K562 (cell line): ENCODE results near the gene DYNLT2.

Source experiments
- CBX8 ChIP-seq: fragments of 200-600 bp; sonication (generic); IDR thresholded peaks from 2 replicates; pipeline ENCODE4 v1.6.1; 2012; ENCODE audit warnings: borderline replicate concordance, mixed run types, low read depth, mild to moderate bottlenecking, moderate library complexity, mixed read lengths, low read length, control low read depth, inconsistent platforms; ENCODE audit not compliant: poor library complexity, severe bottlenecking; ENCODE audit errors: extremely low read depth
- CTCF ChIP-seq, 3 experiments: IDR thresholded peaks in 2 of 3; conservative IDR thresholded peaks in 1 of 3; 2 replicates each; pipeline ENCODE4 v1.5.1; 2011 to 2012; ENCODE audit warnings: low read length in 3 of 3, mild to moderate bottlenecking in 3 of 3, control low read depth in 2 of 3, improper control_type of control experiment in 1 of 3, inconsistent platforms in 1 of 3, low read depth in 1 of 3, mixed read lengths in 1 of 3, moderate library complexity in 1 of 3; ENCODE audit not compliant: insufficient read depth in 2 of 3
- EHMT2 ChIP-seq: fragments of 450-650 bp; IDR thresholded peaks from 2 replicates; pipeline ENCODE4 v1.6.1; 2018; ENCODE audit warnings: antibody characterized with exemption
- EZH2 ChIP-seq: IDR thresholded peaks from 2 replicates; pipeline ENCODE4 v1.6.1; 2012; ENCODE audit warnings: low read depth, mild to moderate bottlenecking, inconsistent platforms, low read length, borderline replicate concordance
- FOXA3 ChIP-seq, 2 experiments: fragments of 450-650 bp in 1 of 2; sonication (generic) in 1 of 2; formaldehyde crosslinking; IDR thresholded peaks in 1 of 2; conservative IDR thresholded peaks in 1 of 2; 2 replicates each; pipeline versions ENCODE4 v1.4.0 to v1.8.0; 2020 to 2022; ENCODE audit warnings: mild to moderate bottlenecking in 2 of 2, missing genetic modification reagents in 1 of 2
- POLR2A ChIP-seq: fragments of 450-650 bp; conservative IDR thresholded peaks from 2 replicates; pipeline ENCODE4 v1.6.1; 2016
- SAP30 ChIP-seq: fragments of 200-600 bp; sonication (generic); IDR thresholded peaks from 2 replicates; pipeline ENCODE4 v1.6.1; 2012; ENCODE audit warnings: borderline replicate concordance, low read depth, mild to moderate bottlenecking, moderate library complexity, low read length, control low read depth, inconsistent platforms; ENCODE audit not compliant: insufficient read depth, poor library complexity, severe bottlenecking
- SRSF9 ChIP-seq: fragments of 200-400 bp; formaldehyde crosslinking; IDR thresholded peaks from 2 replicates; pipeline ENCODE4 v1.6.1; 2017; ENCODE audit warnings: low read depth, low read length, borderline replicate concordance
- TGIF2 ChIP-seq: sonication (generic); formaldehyde crosslinking; IDR thresholded peaks from 2 replicates; pipeline ENCODE4 v1.8.1; 2022; ENCODE audit warnings: mild to moderate bottlenecking, missing genetic modification reagents, moderate library complexity
- ZFX ChIP-seq: sonication (generic); formaldehyde crosslinking; IDR thresholded peaks from 2 replicates; pipeline ENCODE4 v1.8.0; 2022; ENCODE audit warnings: mild to moderate bottlenecking, missing genetic modification reagents, moderate library complexity
- ZNF76 ChIP-seq: fragments of 250-450 bp; sonication (Bioruptor Pico); IDR thresholded peaks from 2 replicates; pipeline ENCODE4 v1.4.0; 2020; ENCODE audit warnings: mild to moderate bottlenecking, moderate library complexity, borderline replicate concordance

GRCh38 chr6:169702840-169703246, 48.5 kb downstream of the DYNLT2 start:
- TF ChIP-seq CTCF (IDR thresholded peaks at IDR 0.05 in 2 of 3, conservative IDR thresholded peaks at IDR 0.05 in 1 of 3; ENCODE audit: insufficient read depth in 2 of 3, low read depth in 1 of 3, low read length in 3 of 3): no peak
- no peak for TF ChIP-seq ZNF76
- no peak for TF ChIP-seq SAP30
- TF ChIP-seq EHMT2: no peak
- no peak for TF ChIP-seq CBX8
- no peak for TF ChIP-seq ZFX (CRISPR knock-in tag)
- no peak for TF ChIP-seq POLR2A
- no peak for TF ChIP-seq EZH2
- TF ChIP-seq SRSF9: no peak
- TF ChIP-seq TGIF2 (CRISPR knock-in tag): no peak
- TF ChIP-seq FOXA3 (CRISPR knock-in tag; conservative IDR thresholded peaks at IDR 0.05 in 1 of 2, IDR thresholded peaks at IDR 0.05 in 1 of 2): no peak
